SHP77 treated with DMSO at 0.1 percent for 48 hours (cell line): ENCODE data around the gene RNF34.
"Not testable (repeated sequence)": the region's sequence is repeated elsewhere in the genome, so short reads cannot be mapped to it uniquely, and the experiment has no call there.

Source experiments
- DNase-seq: peaks from one replicate; lab custom pipeline; 2025; lab: John Stamatoyannopoulos, UW

RNF34 gene, protein sequence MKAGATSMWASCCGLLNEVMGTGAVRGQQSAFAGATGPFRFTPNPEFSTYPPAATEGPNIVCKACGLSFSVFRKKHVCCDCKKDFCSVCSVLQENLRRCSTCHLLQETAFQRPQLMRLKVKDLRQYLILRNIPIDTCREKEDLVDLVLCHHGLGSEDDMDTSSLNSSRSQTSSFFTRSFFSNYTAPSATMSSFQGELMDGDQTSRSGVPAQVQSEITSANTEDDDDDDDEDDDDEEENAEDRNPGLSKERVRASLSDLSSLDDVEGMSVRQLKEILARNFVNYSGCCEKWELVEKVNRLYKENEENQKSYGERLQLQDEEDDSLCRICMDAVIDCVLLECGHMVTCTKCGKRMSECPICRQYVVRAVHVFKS

DNA sequence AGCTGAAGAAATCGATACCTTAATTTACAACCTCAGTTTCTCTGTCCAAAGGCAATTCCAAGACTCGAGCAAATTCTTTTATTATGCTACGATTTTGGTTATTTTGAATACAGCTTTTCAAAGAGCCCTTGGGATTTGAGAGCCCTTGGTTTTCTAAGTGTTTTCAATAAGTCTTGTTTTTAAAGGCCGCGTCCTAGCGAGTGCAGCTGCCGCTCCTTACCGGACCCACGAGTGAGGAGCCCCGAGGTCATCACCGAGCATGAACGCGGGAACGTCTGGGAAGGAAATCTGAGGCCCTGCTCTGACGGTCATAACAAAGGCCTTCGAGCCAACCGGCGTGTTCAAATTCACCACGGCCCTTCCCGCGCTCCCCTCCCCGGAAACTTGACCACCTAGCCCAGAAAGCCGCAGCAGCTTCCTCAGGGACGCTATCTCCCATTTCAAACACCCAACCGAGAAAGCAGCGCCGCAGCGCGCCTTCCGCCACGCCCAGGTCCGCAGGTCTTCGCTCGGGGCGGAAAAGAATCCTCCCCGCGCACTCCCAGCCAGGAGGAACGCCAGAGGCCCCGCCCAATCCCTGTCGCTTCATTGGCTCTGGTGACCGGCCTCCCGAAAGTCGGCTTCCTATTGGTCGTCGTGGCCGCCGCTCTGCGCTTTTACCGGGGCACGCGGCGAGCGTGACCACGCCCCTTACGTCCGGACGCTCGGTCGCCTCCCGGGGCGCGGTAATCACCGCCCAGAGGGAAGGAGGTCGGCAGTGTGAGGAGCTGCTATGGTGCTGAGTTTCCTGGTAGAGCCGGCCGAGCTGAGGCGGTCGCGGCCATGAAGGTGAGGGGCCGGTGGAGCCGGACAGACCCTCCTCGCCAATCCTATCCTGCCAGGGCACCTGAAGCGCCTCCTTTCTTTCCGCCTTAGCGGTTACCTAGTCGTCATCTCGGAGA lies at the start of gene RNF34:
Gene RNF34, plus strand, starts transcription at position 728 of the 941 bp plus-strand sequence. Its CDS starts 95 bp downstream, at position 823.
- peak; percentile 99 for DNase-seq

GRCh38 chr12:121351820-121352681 lies 47.9 kb upstream of the RNF34 start, which contains the start of gene ANAPC5:
Gene ANAPC5 (minus strand): TSS chr12:121352411. CDS start chr12:121352340, 71 bp downstream.
- DNase-seq: peak; percentile 99

DNA sequence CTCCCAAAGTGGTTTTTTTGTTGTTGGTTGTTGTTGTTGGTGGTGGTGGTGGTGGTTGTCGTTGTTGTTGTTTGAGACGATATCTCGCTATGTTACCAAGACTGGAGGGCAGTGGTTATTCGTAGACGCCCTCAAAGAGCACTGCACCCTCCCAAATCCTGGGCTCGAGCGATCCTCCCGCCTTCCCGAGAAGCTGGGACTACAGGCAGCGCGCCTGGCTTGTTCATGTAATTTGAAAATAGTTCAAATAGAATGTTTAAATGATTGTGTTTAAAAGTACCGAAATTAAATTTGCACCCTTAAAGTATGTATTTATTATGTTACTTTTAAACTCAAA lies 47.3 kb upstream of the RNF34 start:
- peak; percentile 73 for DNase-seq

DNA sequence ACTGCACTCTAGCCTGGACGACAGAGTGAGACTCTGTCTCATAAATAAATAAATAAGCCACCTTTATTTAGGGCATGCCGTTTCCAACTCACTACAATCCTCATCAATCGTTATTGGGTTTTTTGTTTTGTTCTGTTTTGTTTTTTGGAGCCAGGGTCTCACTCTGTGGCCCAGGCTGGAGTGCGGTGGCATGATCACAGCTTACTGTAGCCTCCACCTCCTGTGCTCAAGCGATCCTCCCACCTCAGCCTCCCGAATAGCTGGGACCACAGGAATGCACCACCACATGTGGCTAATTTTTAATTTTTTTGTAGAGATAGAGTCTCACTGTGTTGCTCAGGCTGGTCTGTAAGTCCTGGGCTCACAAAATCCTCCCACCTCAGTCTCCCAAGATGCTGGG lies 44.1 kb upstream of the RNF34 start:
- no peak for DNase-seq

DNA sequence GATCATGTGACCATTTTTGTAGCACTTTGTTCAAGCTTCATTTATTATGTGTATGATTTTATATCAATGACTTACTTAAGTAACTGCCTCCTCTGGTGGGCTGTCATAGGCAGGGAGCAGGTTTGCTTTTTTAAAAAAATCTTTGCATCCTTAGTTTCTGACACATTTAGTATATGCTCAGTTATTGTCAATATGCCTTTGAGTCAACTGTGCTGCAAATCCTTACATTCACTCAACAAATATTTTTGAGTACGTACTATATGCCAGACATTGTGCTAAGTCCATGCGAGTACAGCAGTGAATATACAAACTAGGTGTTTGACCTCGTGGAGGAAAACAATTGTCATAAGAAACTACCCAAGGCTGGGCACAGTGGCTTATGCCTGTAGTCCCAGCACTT lies 43.3 kb upstream of the RNF34 start:
- no peak for DNase-seq

DNA sequence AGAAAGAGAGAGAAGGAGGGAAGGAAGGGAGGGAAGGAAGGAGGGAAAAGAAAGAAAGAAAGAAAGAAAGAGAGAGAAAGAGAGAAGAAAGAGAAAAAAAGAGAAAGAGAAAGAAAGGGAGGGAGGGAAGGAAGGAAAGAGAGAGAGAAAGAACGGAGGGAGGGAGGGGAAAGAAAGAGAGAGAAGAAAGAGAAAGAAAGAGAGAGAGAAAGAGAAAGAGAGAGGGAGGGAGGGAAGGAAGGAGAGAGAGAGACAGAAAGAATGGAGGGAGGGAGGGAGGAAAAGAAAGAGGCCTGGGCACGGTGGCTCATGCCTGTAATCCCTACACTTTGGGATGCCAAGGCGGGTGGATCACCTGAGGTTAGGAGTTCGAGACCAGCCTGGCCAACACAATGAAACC lies 42.6 kb upstream of the RNF34 start:
- DNase-seq: no peak

DNA sequence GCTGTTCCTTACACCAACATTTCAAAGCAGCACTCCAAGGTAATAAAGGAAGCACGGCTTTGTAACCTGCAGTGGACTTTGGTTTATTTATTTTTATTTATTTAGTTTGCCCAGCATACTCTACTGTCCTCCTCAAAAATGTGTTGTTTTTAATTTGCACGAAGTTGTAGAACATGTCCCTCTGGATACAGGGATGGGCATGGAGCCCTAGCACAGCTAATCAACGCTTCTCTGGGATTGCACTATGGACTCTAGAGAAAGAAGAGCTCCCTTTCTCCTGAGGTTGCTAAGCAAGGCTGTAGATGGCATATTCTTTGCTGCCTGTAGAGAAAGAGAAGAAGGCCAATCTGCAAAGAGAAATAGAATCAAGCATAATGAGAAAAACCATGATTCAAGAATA lies 41.8 kb upstream of the RNF34 start:
- no peak for DNase-seq

- DNase-seq: no peak
These were observed 35.2 kb upstream of the RNF34 start for GRCh38 chr12:121364683-121365121.

- DNase-seq: no peak
These were observed 34.4 kb upstream of the RNF34 start for GRCh38 chr12:121365416-121366062.

DNA sequence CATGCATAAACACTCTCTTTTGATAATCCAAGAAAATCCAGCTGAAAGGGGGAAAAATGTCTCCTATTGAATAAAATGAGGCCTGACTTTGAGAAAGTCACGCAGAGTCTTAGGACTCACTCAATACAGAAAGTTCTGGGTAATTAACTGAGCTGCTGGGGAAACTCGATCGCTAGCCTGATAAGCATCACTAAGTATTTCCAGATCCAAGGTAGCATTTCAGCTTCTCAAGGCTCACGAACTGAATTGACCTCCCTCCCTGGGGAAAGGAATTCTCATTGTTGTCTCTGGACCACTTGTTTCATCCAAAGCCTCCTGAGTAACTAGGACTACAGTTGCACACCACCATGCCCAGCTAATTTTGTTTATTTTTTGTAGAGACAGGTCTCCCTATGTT lies 33.9 kb upstream of the RNF34 start:
- no peak for DNase-seq

DNA sequence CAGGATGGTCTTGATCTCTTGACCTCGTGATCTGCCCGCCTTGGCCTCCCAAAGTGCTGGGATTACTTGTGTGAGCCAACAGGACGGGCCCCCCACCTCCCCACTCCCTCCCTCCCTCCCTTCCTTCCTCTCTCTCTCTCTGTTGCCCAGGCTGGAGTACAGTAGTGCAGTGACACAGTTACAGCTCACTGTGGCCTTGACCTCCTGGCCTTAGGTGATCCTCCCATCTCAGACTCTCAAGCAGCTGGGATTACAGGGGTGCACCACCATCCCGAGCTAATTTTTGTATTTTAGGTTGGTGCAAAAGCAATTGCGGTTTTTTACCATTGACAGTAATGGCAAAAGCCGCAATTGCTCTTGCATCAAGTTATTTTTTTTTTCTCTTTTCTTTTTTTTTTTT lies 28.5 kb upstream of the RNF34 start:
- no peak for DNase-seq

GRCh38 chr12:121373755-121374154 lies 26.2 kb upstream of the RNF34 start:
- DNase-seq: no peak

DNA sequence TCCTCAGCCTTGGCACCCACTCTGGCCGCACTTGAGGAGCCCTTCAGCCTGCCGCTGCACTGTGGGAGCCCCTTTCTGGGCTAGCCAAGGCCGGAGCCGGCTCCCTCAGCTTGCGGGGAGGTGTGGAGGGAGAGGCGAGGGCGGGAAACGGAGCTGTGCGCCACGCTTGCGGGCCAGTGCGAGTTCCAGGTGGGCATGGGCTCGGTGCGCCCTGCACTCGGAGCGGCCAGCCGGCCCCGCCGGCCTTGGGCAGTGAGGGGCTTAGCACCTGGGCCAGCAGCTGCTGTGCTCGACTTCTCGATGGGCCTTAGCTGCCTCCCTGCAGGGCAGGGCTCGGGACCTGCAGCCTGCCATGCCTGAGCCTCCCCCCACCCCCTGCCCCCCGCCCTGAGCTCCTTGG lies 25.6 kb upstream of the RNF34 start:
- DNase-seq: not testable (repeated sequence)

DNA sequence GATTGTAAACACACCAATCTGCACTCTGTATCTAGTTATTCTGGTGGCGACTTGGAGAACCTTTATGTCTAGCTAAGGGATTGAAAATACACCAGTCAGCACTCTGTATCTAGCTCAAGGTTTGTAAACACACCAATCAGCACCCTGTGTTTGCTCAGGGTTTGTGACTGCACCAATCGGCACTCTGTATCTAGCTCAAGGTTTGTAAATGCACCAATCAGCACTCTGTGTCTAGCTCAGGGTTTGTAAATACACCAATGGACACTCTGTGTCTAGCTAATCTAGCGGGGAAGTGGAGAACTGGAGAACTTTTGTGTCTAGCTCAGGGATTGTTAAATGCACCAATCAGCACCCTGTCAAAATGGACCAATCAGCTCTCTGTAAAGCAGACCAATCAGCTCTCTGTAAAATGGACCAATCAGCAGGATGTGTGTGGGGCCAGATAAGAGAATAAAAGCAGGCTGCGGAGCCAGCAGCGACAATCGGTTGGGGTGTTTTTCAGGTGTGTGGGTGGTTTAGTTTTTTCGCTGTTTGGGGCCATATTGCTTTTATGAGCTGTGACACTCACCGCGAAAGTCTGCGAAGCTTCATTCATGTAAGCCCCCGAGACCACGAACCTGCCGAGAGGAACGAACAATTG lies 24.9 kb upstream of the RNF34 start:
- DNase-seq: not testable (repeated sequence)

DNA sequence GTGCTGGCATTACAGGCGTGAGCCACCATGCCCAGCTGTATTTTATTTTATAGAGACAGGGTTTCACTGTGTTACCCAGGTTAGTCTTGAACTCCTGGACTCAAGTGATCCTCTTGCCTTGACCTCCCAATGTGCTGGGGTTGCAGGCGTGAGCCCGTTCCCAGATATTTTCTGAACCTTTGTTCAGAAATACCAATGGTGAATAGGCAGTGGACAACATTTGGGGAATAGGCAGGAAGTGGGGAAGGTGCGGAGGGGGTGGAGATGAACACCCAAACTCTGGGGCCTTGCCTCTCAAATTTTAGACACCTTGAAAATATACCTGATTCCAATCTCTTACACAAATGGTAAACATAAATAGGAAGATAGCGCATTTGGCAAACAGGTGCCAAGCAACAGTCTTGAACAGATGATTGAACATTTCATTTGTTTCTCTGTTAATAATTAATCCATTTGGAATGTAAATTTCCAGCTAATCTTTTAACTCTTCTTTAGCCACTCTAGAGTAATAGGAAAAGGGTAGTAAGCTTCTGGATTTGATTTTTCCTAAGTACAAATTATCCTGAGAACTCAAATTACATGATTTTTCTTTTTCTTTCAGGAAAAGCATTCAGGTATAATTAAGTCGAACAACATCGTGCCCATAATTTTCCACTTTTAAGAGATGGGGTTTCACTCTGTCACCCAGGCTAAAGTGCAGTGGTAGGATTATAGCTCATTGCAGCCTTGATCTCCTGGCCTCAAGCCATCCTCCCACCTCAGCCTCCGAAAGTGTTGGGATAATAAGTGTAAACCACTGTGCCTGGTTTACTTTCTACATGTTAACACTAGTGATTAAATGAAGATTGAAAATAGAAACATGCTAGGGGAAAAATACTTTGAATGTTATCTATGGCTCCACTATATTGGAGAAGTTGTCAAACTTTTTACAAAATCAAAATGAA lies 22.9 kb upstream of the RNF34 start:
- DNase-seq: no peak

- DNase-seq: no peak
These were observed 21.2 kb upstream of the RNF34 start for GRCh38 chr12:121378736-121379135.

- no peak for DNase-seq
These were observed 20.0 kb upstream of the RNF34 start for GRCh38 chr12:121379945-121380344.

GRCh38 chr12:121383601-121384021 lies 16.3 kb upstream of the RNF34 start:
- no peak for DNase-seq

GRCh38 chr12:121384891-121385290 lies 15.0 kb upstream of the RNF34 start:
- not testable (repeated sequence) for DNase-seq
